GM18508 (cell line): ENCODE data around the gene MDH1.
"Not testable (repeated sequence)": the region's sequence is repeated elsewhere in the genome, so short reads cannot be mapped to it uniquely, and the experiment has no call there.

Experiments
- ATAC-seq: cut with Tn5 transposase; IDR thresholded peaks from one replicate; pipeline ENCODE4 v1.9.1; 2021; ENCODE audit warnings: moderate number of reproducible peaks; ENCODE audit not compliant: insufficient read depth, unreplicated experiment

The MDH1 gene

GRCh38 chr2:63588385-63589147 is at the start of gene MDH1, which contains the start of gene WDPCP:
MDH1 (plus strand) TSS chr2:63588963; CDS start chr2:63589044, 81 bp downstream.
WDPCP (minus strand) TSS chr2:63588477; CDS start chr2:63588271, 206 bp downstream.
- ATAC-seq: peak; percentile 78

- ATAC-seq: no peak
Observed at GRCh38 chr2:63539416-63540162, 49.2 kb upstream of the MDH1 start.

GRCh38 chr2:63544017-63544627 is 44.6 kb upstream of the MDH1 start:
- ATAC-seq: no peak

- ATAC-seq: no peak
Observed at GRCh38 chr2:63545023-63545422, 43.7 kb upstream of the MDH1 start.

GRCh38 chr2:63553049-63553448 is 35.7 kb upstream of the MDH1 start:
- no peak for ATAC-seq

GRCh38 chr2:63555299-63555698 is 33.5 kb upstream of the MDH1 start:
- ATAC-seq: no peak

- no peak for ATAC-seq
Observed at GRCh38 chr2:63555931-63556330, 32.8 kb upstream of the MDH1 start.

- not testable (repeated sequence) for ATAC-seq
Observed at GRCh38 chr2:63557819-63558218, 30.9 kb upstream of the MDH1 start.

- not testable (repeated sequence) for ATAC-seq
Observed at GRCh38 chr2:63558922-63559321, 29.8 kb upstream of the MDH1 start.

GRCh38 chr2:63562751-63563150 is 26.0 kb upstream of the MDH1 start:
- no peak for ATAC-seq

GRCh38 chr2:63569740-63570139 is 19.0 kb upstream of the MDH1 start:
- ATAC-seq: peak; percentile 59

- ATAC-seq: no peak
Observed at GRCh38 chr2:63571291-63571690, 17.5 kb upstream of the MDH1 start.

- no peak for ATAC-seq
Observed at GRCh38 chr2:63572001-63572400, 16.8 kb upstream of the MDH1 start.

GRCh38 chr2:63573026-63573425 is 15.7 kb upstream of the MDH1 start:
- not testable (repeated sequence) for ATAC-seq

GRCh38 chr2:63573726-63574345 is 14.9 kb upstream of the MDH1 start:
- ATAC-seq: not testable (repeated sequence)

- no peak for ATAC-seq
Observed at GRCh38 chr2:63576546-63576945, 12.2 kb upstream of the MDH1 start.

- ATAC-seq: no peak
Observed at GRCh38 chr2:63578767-63579166, 10.0 kb upstream of the MDH1 start.

- ATAC-seq: no peak
Observed at GRCh38 chr2:63580651-63581297, 8.0 kb upstream of the MDH1 start.

- no peak for ATAC-seq
Observed at GRCh38 chr2:63581298-63581961, 7.3 kb upstream of the MDH1 start.

GRCh38 chr2:63582873-63583272 is 5.9 kb upstream of the MDH1 start:
- no peak for ATAC-seq
